Stomach (tissue), 4 donors: Measurements from ENCODE around the gene P2RX6.

Source experiments
- EP300 ChIP-seq: sonication (generic); formaldehyde crosslinking; IDR thresholded peaks from one replicate; pipeline ENCODE4 v1.6.1; 2017; ENCODE audit warnings: antibody characterized with exemption
- POLR2A ChIP-seq, 4 donors: fragments of 450-650 bp; IDR thresholded peaks; one replicate each; pipeline ENCODE4 v1.6.1; 2016; ENCODE audit warnings: antibody characterized with exemption in 4 of 4, control low read depth in 2 of 4, mild to moderate bottlenecking in 1 of 4, moderate library complexity in 1 of 4
- POLR2AphosphoS5 ChIP-seq, 3 donors: sonication (generic); formaldehyde crosslinking; IDR thresholded peaks; one replicate each; pipeline ENCODE4 v1.6.1; 2016; ENCODE audit warnings: antibody characterized with exemption in 3 of 3
- TF ChIP-seq, protein P1 (sequence below), 7 experiments: fragments of 450-650 bp in 4 of 7; fragments of 200-600 bp in 3 of 7; sonication (generic) in 3 of 7; IDR thresholded peaks; one replicate each; pipeline ENCODE4 v1.5.1; 2016 to 2019; ENCODE audit warnings: antibody characterized with exemption in 7 of 7, control low read depth in 2 of 7, mild to moderate bottlenecking in 1 of 7

DNA sequence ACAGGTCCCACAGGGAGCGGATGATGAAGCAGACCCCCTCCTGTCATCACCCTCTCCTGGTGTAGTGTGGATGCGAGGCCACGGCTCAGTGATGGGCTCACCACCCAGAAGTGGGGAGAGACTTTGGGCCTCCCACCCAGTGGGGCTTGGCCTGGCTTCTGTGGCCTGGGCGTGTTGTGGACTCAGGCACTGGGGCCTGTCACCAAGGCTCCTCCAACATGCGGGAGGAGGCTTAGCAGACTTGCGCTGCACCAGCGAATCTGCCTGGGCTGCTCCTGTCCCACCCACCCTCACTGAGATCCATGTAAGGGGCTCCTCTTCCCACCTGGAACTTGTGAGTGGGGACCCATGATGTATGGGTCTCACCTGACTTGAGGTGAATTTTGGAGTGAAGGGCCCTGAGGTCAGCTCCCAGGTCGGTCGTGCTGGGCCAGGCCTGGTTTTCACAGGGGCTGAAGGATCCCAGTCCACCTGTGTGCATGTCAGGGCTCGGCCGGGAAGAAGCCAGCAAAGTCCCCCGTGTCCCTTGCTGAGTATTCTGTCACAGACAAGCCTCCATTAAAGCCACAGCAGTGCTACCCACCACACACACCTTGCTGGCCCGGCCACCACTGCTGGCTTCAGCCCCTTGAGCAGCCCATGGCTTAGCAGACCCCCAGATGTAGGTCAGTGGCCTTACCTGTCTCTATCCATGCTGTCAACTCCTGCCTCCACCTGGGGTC, 17.3 kb upstream of the P2RX6 start:
- TF ChIP-seq POLR2A (IDR thresholded peaks at IDR 0.05) (no peak), EP300 (no peak), POLR2AphosphoS5 (IDR thresholded peaks at IDR 0.05) (no peak)
- TF ChIP-seq, protein P1, sequence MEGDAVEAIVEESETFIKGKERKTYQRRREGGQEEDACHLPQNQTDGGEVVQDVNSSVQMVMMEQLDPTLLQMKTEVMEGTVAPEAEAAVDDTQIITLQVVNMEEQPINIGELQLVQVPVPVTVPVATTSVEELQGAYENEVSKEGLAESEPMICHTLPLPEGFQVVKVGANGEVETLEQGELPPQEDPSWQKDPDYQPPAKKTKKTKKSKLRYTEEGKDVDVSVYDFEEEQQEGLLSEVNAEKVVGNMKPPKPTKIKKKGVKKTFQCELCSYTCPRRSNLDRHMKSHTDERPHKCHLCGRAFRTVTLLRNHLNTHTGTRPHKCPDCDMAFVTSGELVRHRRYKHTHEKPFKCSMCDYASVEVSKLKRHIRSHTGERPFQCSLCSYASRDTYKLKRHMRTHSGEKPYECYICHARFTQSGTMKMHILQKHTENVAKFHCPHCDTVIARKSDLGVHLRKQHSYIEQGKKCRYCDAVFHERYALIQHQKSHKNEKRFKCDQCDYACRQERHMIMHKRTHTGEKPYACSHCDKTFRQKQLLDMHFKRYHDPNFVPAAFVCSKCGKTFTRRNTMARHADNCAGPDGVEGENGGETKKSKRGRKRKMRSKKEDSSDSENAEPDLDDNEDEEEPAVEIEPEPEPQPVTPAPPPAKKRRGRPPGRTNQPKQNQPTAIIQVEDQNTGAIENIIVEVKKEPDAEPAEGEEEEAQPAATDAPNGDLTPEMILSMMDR (IDR thresholded peaks at IDR 0.05), result no peak
